Measurements from ENCODE around the gene DLL1. TPM values are rescaled to one million over a fixed set of nuclear protein-coding genes. Genes with fewer than 3 reads are reported as not detected.

The DLL1 gene
- total RNA-seq, 1 donor from 2014 or later: 12.9 TPM

DNA sequence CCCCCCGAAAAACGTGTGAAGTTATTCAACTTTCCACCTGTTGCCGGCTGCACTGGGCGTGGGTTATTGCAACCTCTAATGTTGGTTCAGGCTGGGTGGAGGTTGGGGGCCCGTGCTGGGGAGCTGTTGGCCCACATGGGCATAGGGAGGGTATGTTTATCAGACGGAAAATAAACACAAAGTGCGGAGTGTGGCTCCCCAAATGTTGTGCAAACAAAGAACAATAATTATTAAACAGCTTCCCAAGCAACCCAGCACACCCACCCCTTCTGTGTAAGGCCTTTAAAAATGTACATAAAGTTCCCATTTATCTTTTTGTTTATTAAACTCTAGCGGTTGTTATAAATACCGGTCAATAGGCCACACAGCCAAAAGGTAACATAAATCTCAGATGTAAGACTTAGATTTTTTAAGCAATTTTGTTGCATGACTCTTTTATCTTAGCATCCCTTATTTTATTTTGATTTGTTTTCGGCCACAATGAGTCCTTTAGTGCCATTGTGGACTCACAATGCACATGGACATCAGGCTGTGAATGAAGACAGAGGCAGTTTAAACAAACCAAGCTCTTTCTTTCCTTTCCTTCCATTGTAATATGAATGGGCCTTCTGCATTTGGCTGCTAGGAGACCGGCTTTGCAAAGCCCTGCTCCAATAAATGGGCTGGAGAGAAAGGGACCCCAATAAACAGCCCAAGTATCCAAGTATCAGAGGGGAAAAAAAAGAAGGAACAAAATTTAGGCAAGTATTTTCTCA lies 6.9 kb upstream of the DLL1 start:
- TF ChIP-seq CTCF (IDR thresholded peaks at IDR 0.05): no peak
- intact Hi-C loops (cut with DNase I): no loop called here
- H3K27ac ChIP-seq: no peak overlapping the region
- no peak for ATAC-seq
- peaks cover 59% of the 10 kb centered on the region for H3K27me3 ChIP-seq (ENCODE audit: low read depth)
- no peak overlapping the region for H3K4me3 ChIP-seq
- no peak for DNase-seq
- H3K4me1 ChIP-seq: peaks cover 34% of the 10 kb centered on the region
- no peaks in the 10 kb centered on the region for H3K9me3 ChIP-seq
- no peaks in the 10 kb centered on the region for H3K36me3 ChIP-seq

GRCh38 chr6:170296746-170297575 lies 6.1 kb upstream of the DLL1 start:
- no peak overlapping the region for H3K4me3 ChIP-seq
- intact Hi-C loops (cut with DNase I): no loop called here
- peaks cover 67% of the 10 kb centered on the region for H3K27me3 ChIP-seq (ENCODE audit: low read depth)
- TF ChIP-seq CTCF (IDR thresholded peaks at IDR 0.05): no peak
- no peak overlapping the region for H3K27ac ChIP-seq
- DNase-seq (no peak), ATAC-seq (no peak)
- no peaks in the 10 kb centered on the region for H3K36me3 ChIP-seq
- H3K9me3 ChIP-seq: no peaks in the 10 kb centered on the region
- H3K4me1 ChIP-seq: peaks cover 42% of the 10 kb centered on the region

GRCh38 chr6:170296423-170296745 lies 5.5 kb upstream of the DLL1 start:
- no peak for TF ChIP-seq CTCF (IDR thresholded peaks at IDR 0.05)
- Histone ChIP-seq H3K4me3 (peak overlapping the region; percentile 59), H3K36me3 (no peaks in the 10 kb centered on the region), H3K27ac (no peak overlapping the region), H3K9me3 (no peaks in the 10 kb centered on the region), H3K4me1 (peaks cover 48% of the 10 kb centered on the region), H3K27me3 (ENCODE audit: low read depth) (peaks cover 73% of the 10 kb centered on the region)
- intact Hi-C loops (cut with DNase I): no loop called here
- DNase-seq (no peak), ATAC-seq (no peak)

DNA sequence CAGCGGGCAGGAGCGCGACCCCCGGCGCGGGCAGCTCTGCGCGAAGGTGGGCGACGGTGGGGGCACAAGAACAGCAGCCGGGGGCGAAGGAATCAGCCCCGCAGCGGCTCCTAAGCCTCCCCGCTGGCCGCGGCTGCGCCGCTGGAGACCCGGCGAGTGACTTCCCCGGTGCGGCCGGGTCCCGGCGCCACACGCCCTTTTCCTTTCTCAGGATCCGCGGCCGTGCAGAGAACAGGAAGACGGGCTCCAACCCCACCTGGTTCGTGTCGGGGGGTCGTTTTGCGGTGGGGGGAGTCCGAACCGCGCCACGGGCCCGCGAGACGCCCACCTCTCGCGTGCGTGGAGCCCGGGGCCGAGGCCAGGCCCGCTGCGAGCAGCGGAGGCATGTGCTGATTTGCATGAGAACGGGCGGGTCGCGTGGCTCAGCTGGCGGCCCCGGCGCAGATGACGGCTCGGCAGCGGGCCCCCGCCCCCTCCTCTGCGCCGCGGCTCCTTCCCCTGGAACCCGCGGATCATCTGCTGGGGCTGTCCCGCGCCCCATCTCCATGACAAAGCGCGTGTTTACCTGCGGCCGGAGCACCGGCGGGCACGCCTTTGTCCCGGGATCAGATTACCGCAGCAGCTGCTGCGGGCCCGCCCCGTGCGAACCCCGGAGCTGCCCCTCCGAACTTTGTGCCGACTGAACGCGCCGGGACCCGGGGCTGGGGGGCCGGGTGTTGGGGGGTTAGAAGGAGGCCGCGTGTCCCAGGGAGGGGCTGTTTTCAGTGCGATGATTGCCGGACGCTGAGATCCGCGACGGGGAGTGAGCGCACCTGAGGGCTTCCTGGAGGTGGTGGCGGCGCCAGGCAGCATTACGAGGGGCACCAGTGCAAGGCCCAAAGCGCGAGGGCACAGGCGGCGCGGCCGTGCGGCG lies 4.9 kb upstream of the DLL1 start:
- Histone ChIP-seq H3K4me3 (peak overlapping the region; percentile 59), H3K4me1 (peaks cover 51% of the 10 kb centered on the region), H3K27me3 (ENCODE audit: low read depth) (peaks cover 77% of the 10 kb centered on the region), H3K9me3 (no peaks in the 10 kb centered on the region), H3K27ac (no peak overlapping the region), H3K36me3 (no peaks in the 10 kb centered on the region)
- DNase-seq (peak; percentile 55), ATAC-seq (peak; percentile 43 to 60)
- intact Hi-C loops (cut with DNase I): no loop called here
- no peak for TF ChIP-seq CTCF (IDR thresholded peaks at IDR 0.05)

DNA sequence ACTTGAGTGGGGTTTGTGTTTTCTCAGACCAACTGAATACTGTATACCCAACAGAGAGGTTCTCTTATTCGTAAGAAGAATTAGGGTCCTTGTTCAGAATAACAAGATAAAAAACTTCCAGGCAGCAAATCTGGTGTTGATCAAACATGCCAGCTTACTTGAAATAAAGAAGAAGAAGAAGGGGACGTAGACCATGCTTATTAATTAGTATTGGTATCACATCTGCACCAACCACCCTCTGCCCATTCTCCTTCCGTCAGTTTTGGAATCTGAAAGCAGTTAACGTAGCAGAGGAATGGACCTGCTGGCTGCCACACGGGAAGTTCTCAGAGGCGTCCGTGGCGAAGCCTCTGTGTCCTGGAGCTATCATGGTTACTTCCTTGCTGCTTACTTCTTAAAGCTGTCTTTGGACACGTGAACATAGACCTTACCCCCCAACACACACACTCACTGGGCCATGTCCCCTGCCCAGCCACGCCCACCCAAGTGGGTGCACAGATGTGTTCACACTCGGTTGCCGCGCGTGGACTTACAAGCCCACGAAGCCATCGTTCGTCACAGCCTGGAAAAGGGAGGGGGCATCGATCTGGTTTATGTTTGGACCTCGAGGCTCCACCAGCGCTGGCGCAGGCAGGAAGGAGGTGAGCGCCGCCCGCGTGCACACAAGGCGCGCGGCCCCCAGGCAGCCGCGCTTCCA lies 4.1 kb upstream of the DLL1 start:
- H3K27ac ChIP-seq: no peak overlapping the region
- DNase-seq: no peak

More for the DNA sequence above, 4.1 kb upstream of the DLL1 start:
- Histone ChIP-seq H3K4me1 (peaks cover 51% of the 10 kb centered on the region), H3K27me3 (ENCODE audit: low read depth) (peaks cover 77% of the 10 kb centered on the region), H3K9me3 (no peaks in the 10 kb centered on the region), H3K4me3 (peak overlapping the region; percentile 59), H3K36me3 (no peaks in the 10 kb centered on the region)
- ATAC-seq: no peak
- TF ChIP-seq CTCF (IDR thresholded peaks at IDR 0.05): no peak
- intact Hi-C loops (cut with DNase I): no loop called here

Data from lower lobe of right lung (tissue), 2 donors.